HG03280 (cell line): ENCODE measurements around the gene ABCC10.
"Not testable (repeated sequence)": the region's sequence is repeated elsewhere in the genome, so short reads cannot be mapped to it uniquely, and the experiment has no call there.

ENCODE experiments used
- ATAC-seq: cut with Tn5 transposase; IDR thresholded peaks from one replicate; pipeline ENCODE4 v1.9.1; 2021; ENCODE audit warnings: mild to moderate bottlenecking, moderate library complexity; ENCODE audit not compliant: unreplicated experiment

The ABCC10 gene

GRCh38 chr6:43444582-43444981 lies 17.2 kb downstream of the ABCC10 start:
- ATAC-seq = no peak

DNA sequence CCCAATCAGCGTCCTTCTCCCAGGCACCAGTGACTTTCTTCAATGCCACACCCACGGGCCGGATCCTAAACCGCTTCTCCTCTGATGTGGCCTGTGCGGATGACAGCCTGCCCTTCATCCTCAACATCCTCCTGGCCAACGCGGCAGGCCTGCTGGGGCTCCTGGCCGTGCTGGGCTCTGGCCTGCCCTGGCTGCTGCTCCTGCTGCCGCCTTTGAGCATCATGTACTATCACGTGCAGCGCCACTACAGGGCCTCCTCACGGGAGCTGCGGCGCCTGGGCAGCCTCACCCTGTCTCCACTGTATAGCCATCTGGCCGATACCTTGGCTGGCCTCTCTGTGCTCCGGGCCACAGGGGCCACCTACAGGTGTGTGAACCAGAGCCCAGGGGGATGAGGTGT lies 18.2 kb downstream of the ABCC10 start:
- no peak for ATAC-seq

GRCh38 chr6:43447604-43448003 lies 20.3 kb downstream of the ABCC10 start:
- ATAC-seq = no peak

DNA sequence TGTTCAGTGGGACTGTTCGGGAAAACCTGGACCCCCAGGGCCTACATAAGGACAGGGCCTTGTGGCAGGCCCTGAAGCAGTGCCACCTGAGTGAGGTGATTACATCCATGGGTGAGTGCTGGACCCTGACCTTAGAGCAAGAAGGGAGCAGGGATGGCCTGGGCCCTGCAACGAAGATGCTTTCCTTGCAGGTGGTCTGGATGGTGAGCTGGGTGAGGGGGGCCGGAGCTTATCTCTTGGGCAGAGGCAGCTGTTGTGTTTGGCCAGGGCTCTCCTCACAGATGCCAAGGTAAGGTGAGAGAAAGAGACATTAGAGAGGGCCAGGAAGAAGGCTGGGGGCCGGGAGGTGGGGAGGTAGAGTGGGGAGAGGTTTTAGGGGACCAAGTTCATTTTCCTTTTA lies 21.6 kb downstream of the ABCC10 start:
- no peak for ATAC-seq

DNA sequence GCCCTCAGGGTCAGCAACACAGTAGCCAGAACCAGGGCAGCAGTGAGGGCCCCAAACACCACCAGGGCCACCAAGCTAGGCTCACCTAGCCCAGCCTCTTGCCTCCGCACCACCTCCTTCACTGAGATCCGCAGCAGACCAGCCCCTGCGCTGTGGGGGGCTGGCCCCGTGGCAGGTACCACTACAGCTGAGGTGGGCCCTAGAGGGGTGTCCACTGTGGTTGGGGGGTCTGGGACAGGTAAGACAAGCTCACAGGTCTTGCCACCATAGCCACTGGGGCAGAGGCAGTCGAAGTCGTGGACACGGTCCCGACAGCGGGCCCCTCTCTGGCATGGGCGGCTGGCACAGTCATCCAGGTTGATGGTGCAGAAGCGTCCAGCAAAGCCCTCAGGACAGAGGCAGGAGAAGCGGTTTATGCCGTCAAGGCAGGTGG lies 23.4 kb downstream of the ABCC10 start:
- no peak for ATAC-seq

GRCh38 chr6:43451348-43451747 lies 24.0 kb downstream of the ABCC10 start:
- ATAC-seq = no peak

DNA sequence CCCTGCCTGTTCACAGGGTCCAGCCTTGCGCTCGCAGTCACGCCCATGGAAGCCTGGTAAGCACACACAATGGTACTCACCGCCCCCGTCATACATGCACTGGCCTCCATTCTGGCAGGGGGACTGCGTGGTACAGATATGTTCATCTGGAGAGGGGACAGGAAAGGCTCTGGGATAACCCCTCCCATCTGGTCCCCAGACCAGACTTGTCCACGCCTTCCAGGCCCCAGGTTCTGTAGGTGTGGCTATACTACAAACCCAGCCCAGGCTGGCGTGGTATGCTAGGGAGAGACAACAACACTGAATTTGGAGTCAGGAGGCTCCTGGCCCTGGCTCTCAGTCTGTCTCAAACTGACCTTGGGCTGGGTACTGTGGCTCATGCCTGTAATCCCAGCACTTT lies 24.6 kb downstream of the ABCC10 start:
- ATAC-seq = no peak

- ATAC-seq = no peak
These were observed 25.6 kb downstream of the ABCC10 start for GRCh38 chr6:43452896-43453295.

DNA sequence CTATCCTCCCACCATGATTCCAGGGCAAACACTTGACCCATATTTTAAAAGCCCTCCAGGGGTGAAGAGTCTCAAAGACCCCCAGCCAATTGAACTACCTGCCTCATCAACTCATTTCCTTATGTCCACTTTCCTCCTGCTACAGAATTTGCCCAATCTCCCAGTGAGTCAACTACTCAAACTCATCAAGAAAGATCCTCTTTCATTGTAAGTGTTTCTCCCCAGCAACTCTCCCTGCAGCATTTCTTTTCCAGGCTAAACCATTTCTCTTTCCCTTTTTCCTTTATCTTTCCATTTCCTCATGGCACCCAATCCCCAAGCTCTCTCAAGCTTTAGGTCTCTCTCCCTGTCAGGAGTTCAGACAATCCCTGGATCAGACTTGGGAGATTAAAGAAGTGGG lies 26.5 kb downstream of the ABCC10 start:
- ATAC-seq = no peak

DNA sequence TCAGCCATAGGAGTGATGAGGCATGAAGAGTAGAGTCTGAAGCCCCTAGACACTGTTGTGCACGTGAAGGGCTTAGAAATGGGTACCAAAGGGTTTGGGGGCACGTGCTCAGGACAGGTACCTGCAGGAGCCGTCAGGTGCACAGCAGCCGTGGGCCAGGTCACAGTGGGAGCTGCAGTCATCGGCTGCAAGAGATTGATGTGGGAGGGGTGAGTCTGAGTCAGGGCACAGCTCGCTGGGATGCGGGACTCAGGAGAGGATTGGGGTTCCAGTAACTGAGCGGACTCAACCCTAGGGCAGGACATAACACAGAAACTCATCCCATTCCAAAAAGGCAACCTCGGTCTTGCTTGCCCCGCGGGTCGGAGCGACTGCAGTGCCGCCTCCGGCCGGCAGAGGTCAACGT lies 27.0 kb downstream of the ABCC10 start:
- peak; percentile 67 for ATAC-seq

DNA sequence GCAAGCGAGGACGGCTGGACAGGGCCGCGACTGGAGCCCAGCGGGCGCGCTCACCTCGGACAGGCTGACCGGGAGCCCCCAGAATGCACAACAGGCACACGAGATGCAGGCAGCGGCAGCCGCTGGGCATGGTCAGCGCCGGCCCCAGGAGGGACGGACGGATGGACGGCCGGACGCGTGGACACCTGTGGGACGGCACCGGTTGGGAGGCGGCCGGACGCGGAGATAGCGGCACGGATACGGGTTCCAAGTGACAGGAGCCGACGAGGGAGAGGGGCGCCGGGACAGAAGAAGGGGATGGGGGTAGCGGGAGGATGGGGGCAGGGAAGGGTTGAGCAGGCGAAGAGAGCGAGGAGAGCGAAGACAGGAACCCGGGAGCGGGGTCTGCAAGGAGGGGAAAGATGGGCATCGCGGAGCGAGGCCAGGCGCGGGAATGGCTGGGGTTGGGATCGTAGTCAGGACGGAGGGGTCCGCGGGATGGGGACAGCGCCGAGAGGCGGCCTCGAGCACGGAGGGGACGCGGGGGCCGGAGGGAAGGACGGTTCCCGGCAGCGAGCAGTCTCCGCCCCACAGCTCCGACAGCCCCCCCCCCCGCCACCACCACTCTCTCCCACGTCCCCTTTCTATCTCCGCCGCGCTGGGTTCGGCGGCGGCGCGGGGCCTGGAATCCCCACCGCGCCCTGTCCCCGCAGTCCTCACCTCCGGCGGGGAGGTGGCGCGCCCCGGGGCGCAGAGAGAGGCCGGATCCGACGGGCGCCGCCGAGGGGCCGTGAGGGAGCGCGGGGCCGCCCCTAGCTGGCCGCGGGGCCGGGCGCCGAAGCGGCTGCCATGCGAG lies 27.6 kb downstream of the ABCC10 start:
- ATAC-seq = peak; percentile 40

- ATAC-seq = peak; percentile 17
These were observed 28.4 kb downstream of the ABCC10 start, which contains the start of gene DLK2 for GRCh38 chr6:43455531-43456428. Gene DLK2, minus strand, starts transcription at chr6:43455548. Its CDS starts 723 bp downstream, at chr6:43454825.

- ATAC-seq = no peak
These were observed 30.3 kb downstream of the ABCC10 start for GRCh38 chr6:43457643-43458042.

GRCh38 chr6:43458154-43458553 lies 30.8 kb downstream of the ABCC10 start:
- ATAC-seq = not testable (repeated sequence)

- no peak for ATAC-seq
These were observed 32.2 kb downstream of the ABCC10 start for GRCh38 chr6:43459535-43459934.

DNA sequence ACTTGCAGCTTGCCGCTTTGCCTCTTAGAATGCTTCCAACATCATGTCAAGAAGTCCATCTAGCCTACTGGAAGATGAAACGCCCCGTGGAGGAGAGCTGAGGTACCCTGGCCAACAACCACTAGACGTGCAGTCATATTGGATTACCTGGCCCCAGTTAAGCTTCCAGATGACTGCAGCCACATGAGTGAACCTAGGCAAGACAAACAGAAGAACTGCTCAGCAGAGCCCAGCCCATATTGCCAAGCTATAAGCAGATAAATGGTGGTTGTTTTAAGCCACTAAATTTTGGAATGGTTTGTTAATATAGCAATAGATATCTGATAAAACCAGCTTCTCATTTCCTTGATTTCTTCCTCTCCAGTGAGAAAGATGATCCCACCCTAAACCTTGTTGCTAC lies 32.7 kb downstream of the ABCC10 start:
- ATAC-seq = no peak

GRCh38 chr6:43461936-43462335 lies 34.6 kb downstream of the ABCC10 start:
- ATAC-seq = no peak

- ATAC-seq = no peak
These were observed 37.0 kb downstream of the ABCC10 start for GRCh38 chr6:43464337-43464736.

DNA sequence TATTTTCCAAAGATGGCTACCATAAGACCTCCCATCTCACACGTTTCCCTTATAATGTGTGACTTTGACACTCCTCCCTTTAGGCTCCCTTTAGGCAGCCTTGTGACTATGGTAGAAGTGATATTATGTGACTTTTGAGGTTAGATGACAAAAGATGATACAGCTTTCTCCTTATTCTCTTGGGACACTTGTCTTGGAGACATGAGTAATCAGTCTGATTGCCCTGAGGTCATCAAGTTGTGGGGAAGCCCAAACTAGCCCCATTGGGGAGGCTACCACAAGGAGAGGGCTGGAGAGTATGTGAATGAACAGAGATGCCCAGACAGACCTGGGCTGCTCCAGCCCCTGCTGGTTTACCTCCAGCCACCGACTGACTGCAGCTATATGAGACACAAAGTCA lies 38.6 kb downstream of the ABCC10 start:
- ATAC-seq = no peak

- ATAC-seq = not testable (repeated sequence)
These were observed 39.9 kb downstream of the ABCC10 start for GRCh38 chr6:43467265-43467664.

GRCh38 chr6:43467752-43468151 lies 40.4 kb downstream of the ABCC10 start:
- ATAC-seq = no peak

DNA sequence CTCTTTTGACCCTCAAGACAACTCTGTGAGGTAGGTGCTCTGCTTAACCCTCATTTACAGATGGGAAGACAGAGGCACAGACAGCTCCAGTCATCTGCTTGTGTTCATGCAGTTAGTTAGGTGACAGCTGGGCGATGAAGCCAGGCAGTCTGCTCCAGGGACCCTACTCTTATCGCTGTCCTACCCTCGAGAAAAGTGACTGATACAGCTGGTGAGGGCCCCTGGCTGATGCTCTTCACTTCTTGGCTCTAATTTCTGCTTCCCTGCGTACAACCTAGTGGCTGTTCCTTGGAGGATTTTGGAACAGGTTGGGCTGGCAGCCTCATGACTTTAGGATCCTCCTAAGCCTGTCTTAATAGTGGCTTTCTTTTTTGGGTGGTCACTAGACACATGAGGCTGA lies 40.9 kb downstream of the ABCC10 start:
- no peak for ATAC-seq
